ENCODE data around the gene SLC13A5.
"Not testable (repeated sequence)": the region's sequence is repeated elsewhere in the genome, so short reads cannot be mapped to it uniquely, and the experiment has no call there.

Gene SLC13A5

GRCh38 chr17:6698004-6698403 lies 15.2 kb downstream of the SLC13A5 start:
- no peak overlapping the region for H3K4me3 ChIP-seq (ENCODE audit: low read depth, low read length)
- TF ChIP-seq, protein P1, sequence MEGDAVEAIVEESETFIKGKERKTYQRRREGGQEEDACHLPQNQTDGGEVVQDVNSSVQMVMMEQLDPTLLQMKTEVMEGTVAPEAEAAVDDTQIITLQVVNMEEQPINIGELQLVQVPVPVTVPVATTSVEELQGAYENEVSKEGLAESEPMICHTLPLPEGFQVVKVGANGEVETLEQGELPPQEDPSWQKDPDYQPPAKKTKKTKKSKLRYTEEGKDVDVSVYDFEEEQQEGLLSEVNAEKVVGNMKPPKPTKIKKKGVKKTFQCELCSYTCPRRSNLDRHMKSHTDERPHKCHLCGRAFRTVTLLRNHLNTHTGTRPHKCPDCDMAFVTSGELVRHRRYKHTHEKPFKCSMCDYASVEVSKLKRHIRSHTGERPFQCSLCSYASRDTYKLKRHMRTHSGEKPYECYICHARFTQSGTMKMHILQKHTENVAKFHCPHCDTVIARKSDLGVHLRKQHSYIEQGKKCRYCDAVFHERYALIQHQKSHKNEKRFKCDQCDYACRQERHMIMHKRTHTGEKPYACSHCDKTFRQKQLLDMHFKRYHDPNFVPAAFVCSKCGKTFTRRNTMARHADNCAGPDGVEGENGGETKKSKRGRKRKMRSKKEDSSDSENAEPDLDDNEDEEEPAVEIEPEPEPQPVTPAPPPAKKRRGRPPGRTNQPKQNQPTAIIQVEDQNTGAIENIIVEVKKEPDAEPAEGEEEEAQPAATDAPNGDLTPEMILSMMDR (IDR thresholded peaks at IDR 0.05; ENCODE audit: low read depth, low read length) = no peak
- TF ChIP-seq, protein P2, sequence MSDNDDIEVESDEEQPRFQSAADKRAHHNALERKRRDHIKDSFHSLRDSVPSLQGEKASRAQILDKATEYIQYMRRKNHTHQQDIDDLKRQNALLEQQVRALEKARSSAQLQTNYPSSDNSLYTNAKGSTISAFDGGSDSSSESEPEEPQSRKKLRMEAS (IDR thresholded peaks at IDR 0.05; ENCODE audit: low read depth, low read length) = no peak
- TF ChIP-seq MYC (IDR thresholded peaks at IDR 0.05; ENCODE audit: low read depth, low read length) (no peak), POLR2A (IDR thresholded peaks at IDR 0.05; ENCODE audit: extremely low read depth, insufficient read length) (no peak)
- no peak for DNase-seq (ENCODE audit: low read depth)

GRCh38 chr17:6696906-6697305 lies 16.3 kb downstream of the SLC13A5 start:
- H3K4me3 ChIP-seq (ENCODE audit: low read depth, low read length) = no peak overlapping the region
- TF ChIP-seq MYC (IDR thresholded peaks at IDR 0.05; ENCODE audit: low read depth, low read length) = no peak
- TF ChIP-seq POLR2A (IDR thresholded peaks at IDR 0.05; ENCODE audit: extremely low read depth, insufficient read length) = no peak
- TF ChIP-seq, protein P1 (IDR thresholded peaks at IDR 0.05; ENCODE audit: low read depth, low read length) = no peak
- TF ChIP-seq, protein P2 (IDR thresholded peaks at IDR 0.05; ENCODE audit: low read depth, low read length) = no peak
- DNase-seq (ENCODE audit: low read depth) = no peak

DNA sequence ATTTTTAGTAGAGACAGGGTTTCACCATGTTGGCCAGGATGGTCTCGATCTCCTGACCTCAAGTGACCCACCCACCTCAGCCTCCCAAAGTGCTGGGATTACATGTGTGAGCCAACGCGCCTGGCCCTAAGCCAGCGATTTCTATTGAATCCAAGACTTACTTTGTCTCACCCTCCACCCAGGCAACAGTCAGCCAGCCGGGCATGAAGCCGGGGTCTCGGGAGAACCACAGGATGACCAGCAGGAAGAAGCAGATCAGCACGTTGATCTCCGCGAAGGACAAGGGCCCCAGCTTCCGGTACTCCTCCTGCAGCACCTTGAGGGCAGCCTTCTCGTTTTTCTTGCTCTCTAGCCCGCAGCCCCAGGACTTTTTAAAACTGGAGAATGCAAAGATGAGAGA lies 17.6 kb downstream of the SLC13A5 start:
- TF ChIP-seq, protein P1 (IDR thresholded peaks at IDR 0.05; ENCODE audit: low read depth, low read length) = no peak
- no peak for TF ChIP-seq MYC (IDR thresholded peaks at IDR 0.05; ENCODE audit: low read depth, low read length)
- TF ChIP-seq, protein P2 (IDR thresholded peaks at IDR 0.05; ENCODE audit: low read depth, low read length) = no peak
- TF ChIP-seq POLR2A (IDR thresholded peaks at IDR 0.05; ENCODE audit: extremely low read depth, insufficient read length) = no peak
- DNase-seq (ENCODE audit: low read depth) = no peak
- H3K4me3 ChIP-seq (ENCODE audit: low read depth, low read length) = no peak overlapping the region

- no peak for TF ChIP-seq MYC (IDR thresholded peaks at IDR 0.05; ENCODE audit: low read depth, low read length)
- TF ChIP-seq, protein P2 (IDR thresholded peaks at IDR 0.05; ENCODE audit: low read depth, low read length) = no peak
- no peak for TF ChIP-seq POLR2A (IDR thresholded peaks at IDR 0.05; ENCODE audit: extremely low read depth, insufficient read length)
- TF ChIP-seq, protein P1 (IDR thresholded peaks at IDR 0.05; ENCODE audit: low read depth, low read length) = no peak
- DNase-seq (ENCODE audit: low read depth) = no peak
These were observed 18.1 kb downstream of the SLC13A5 start for GRCh38 chr17:6695051-6695450.

DNA sequence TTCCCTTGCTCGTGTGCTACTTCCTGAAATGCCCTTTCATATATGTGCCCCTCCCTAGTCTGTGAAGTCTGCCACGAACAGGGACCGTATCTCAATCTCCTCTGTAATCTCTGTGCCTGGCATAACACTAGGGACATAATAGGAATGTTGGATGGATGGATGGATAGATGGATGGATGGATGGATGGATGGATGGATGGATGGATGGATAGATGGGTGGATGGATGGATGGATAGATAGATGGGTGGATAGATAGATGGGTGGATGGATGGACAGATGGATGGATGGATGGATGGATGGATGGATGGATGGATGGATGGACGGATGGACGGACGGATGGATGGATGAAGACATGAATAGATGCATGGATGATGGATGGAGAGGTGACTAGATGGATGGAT lies 21.2 kb downstream of the SLC13A5 start:
- DNase-seq (ENCODE audit: low read depth); H3K4me3 ChIP-seq (ENCODE audit: low read depth, low read length): not testable (repeated sequence)

More at GRCh38 chr17:6695051-6695450, 18.1 kb downstream of the SLC13A5 start:
- H3K4me3 ChIP-seq (ENCODE audit: low read depth, low read length) = no peak overlapping the region

GRCh38 chr17:6691546-6691945 lies 21.6 kb downstream of the SLC13A5 start:
- TF ChIP-seq, protein P1 (IDR thresholded peaks at IDR 0.05; ENCODE audit: low read depth, low read length) = no peak
- no peak overlapping the region for H3K4me3 ChIP-seq (ENCODE audit: low read depth, low read length)
- DNase-seq (ENCODE audit: low read depth) = no peak

Measured in NB4 (cell line).